Ishikawa (cell line): ENCODE data around the gene MYH9.
A peak's percentile ranks its signal among the peaks of the same experiment; 100 is the strongest.

Experiments
- EP300 ChIP-seq: IDR thresholded peaks from 2 replicates; pipeline ENCODE4 v1.6.1; 2012; ENCODE audit warnings: borderline replicate concordance
- RAD21 ChIP-seq: IDR thresholded peaks from 2 replicates; pipeline ENCODE4 v1.6.1; 2012; ENCODE audit warnings: low read depth
- USF1 ChIP-seq: IDR thresholded peaks from 2 replicates; pipeline ENCODE4 v1.6.1; 2012
- TF ChIP-seq, protein P1 (sequence below): IDR thresholded peaks from 2 replicates; pipeline ENCODE4 v1.6.1; 2012
- TF ChIP-seq, protein P2 (sequence below): IDR thresholded peaks from 2 replicates; pipeline ENCODE4 v1.6.1; 2012; ENCODE audit warnings: low read depth, mild to moderate bottlenecking

DNA sequence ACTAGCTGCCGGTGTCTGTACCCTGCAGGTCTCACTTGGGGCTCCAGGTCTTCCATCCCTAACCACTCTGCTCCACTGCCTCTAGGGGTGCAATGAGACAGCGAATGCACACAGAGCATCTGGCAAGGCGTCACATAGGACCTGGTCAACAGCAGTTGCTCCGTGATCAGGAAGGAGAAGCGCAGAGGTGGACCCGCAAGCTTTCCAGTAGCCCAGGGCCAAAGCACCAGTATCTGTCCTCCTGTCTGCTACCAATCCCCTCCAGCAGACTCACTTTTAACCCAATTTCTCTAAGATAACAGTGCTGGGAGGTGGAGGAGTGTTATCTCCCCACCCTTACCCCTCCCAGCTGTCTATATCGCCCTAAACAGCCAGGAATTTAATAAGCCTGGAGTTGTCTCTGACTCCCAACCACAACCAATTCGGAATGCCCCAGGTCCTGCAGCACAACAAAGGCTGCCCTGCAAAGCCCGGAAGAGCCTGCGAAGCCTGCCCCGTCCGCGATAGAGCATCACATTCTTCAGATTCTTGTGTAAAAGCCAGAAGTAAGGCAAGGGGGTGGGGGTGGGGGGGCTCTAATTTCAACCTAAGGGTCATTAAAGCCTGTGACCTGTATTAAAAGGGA is 19.3 kb downstream of the MYH9 start:
- TF ChIP-seq USF1 (no peak), RAD21 (peak; percentile 21; the same call in 1 of the 2 replicates), EP300 (peak; percentile 32; the same call in 1 of the 2 replicates)
- TF ChIP-seq, protein P1, sequence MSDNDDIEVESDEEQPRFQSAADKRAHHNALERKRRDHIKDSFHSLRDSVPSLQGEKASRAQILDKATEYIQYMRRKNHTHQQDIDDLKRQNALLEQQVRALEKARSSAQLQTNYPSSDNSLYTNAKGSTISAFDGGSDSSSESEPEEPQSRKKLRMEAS = no peak
- TF ChIP-seq, protein P2, sequence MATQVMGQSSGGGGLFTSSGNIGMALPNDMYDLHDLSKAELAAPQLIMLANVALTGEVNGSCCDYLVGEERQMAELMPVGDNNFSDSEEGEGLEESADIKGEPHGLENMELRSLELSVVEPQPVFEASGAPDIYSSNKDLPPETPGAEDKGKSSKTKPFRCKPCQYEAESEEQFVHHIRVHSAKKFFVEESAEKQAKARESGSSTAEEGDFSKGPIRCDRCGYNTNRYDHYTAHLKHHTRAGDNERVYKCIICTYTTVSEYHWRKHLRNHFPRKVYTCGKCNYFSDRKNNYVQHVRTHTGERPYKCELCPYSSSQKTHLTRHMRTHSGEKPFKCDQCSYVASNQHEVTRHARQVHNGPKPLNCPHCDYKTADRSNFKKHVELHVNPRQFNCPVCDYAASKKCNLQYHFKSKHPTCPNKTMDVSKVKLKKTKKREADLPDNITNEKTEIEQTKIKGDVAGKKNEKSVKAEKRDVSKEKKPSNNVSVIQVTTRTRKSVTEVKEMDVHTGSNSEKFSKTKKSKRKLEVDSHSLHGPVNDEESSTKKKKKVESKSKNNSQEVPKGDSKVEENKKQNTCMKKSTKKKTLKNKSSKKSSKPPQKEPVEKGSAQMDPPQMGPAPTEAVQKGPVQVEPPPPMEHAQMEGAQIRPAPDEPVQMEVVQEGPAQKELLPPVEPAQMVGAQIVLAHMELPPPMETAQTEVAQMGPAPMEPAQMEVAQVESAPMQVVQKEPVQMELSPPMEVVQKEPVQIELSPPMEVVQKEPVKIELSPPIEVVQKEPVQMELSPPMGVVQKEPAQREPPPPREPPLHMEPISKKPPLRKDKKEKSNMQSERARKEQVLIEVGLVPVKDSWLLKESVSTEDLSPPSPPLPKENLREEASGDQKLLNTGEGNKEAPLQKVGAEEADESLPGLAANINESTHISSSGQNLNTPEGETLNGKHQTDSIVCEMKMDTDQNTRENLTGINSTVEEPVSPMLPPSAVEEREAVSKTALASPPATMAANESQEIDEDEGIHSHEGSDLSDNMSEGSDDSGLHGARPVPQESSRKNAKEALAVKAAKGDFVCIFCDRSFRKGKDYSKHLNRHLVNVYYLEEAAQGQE = no peak
